Cerebellar cortex (tissue), 1 donor: ENCODE measurements around the gene SPRYD3.

ENCODE experiments used
- DNase-seq: peaks from one replicate; pipeline ENCODE4 v3.0.0-alpha.2; 2015; ENCODE audit warnings: low spot score

SPRYD3 gene

GRCh38 chr12:53063708-53064612, 15.2 kb downstream of the SPRYD3 start:
- DNase-seq: no peak

- no peak for DNase-seq
Observed at GRCh38 chr12:53062977-53063707, 16.0 kb downstream of the SPRYD3 start.

- DNase-seq: no peak
Observed at GRCh38 chr12:53062011-53062961, 16.9 kb downstream of the SPRYD3 start.

- DNase-seq: peak; percentile 68
Observed at GRCh38 chr12:53061404-53062010, 17.7 kb downstream of the SPRYD3 start.

- no peak for DNase-seq
Observed at GRCh38 chr12:53060721-53061276, 18.4 kb downstream of the SPRYD3 start.

- no peak for DNase-seq
Observed at GRCh38 chr12:53060064-53060720, 19.0 kb downstream of the SPRYD3 start.

- no peak for DNase-seq
Observed at GRCh38 chr12:53059434-53060063, 19.6 kb downstream of the SPRYD3 start.

GRCh38 chr12:53058674-53059433, 20.3 kb downstream of the SPRYD3 start:
- DNase-seq: no peak

- no peak for DNase-seq
Observed at GRCh38 chr12:53057816-53058500, 21.2 kb downstream of the SPRYD3 start.

GRCh38 chr12:53056901-53057300, 22.3 kb downstream of the SPRYD3 start:
- no peak for DNase-seq

GRCh38 chr12:53056296-53056695, 22.9 kb downstream of the SPRYD3 start:
- DNase-seq: no peak

GRCh38 chr12:53055471-53056266, 23.5 kb downstream of the SPRYD3 start:
- no peak for DNase-seq

GRCh38 chr12:53054112-53054878, 24.9 kb downstream of the SPRYD3 start:
- DNase-seq: peak; percentile 98

- DNase-seq: peak; percentile 70
Observed at GRCh38 chr12:53053218-53054111, 25.7 kb downstream of the SPRYD3 start.

- DNase-seq: no peak
Observed at GRCh38 chr12:53052419-53053217, 26.6 kb downstream of the SPRYD3 start.
